GM19025 (cell line): ENCODE results near the gene PIK3C3.

Experiments
- ATAC-seq: cut with Tn5 transposase; IDR thresholded peaks from one replicate; pipeline ENCODE4 v1.9.1; 2021; ENCODE audit warnings: mild to moderate bottlenecking, low read depth, moderate library complexity; ENCODE audit not compliant: unreplicated experiment

The PIK3C3 gene

DNA sequence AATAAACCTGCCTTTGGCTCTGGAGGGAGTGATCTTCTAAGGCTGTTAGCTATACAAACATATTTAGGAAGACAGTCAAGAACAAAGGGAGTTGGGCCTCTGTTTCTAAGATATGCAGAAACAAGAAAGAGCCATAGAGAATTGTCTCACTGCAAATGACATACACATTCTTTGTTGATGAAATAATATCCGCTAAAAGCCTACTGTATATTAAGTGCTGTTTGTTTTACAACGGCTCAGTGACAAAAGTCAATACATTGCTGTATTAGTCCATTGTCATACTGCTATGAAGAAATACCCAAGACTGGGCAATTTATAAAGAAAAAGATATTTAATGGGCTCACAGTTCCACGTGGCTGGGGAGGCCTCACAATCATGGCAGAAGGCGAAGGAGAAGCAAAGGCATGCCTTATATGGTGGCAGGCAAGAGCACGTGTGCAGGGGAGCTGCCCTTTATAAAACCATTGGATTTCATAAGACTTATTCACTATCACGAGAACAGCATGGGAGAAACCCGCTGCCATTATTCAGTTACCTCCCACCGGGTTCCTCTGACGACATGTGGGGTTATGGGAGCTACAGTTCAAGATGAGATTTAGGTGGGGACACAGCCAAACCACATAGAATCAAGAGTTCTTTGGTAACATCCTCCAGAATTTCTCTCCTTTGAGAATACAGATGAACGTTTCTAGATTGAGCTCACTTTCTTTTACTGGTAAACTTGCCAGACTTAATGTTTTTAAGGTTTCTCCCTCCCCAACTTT is 157.8 kb downstream of the PIK3C3 start:
- ATAC-seq = no peak

DNA sequence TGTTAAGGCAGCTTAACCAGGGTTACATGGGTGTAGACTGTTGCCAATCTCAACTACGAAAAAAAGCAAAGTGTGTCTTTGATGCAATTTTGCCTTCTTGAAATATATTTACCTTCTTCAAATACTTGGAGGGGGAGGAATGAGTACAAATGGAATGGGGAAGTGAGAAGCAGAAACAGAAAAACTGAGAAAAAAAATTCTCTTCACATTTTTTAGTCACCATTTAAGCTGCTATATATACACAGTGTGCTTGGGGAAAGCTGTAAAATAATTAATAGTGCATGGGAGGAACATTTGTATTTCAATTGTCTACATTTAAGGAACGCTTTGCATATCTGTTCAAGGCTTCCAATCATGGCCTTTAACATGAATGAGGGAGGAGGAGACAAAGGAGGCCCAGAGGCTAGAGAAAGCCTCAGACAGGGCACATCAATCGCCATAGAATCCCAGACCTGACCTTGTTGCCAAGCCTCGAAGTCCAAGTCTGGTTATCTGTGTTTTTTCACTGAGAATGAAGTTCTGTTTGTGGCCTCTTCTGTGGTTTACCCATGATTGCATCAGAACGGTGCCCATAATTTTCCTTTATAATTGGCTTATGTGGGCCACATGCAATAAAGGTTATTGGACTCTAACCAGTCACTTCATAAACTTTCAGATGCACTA is 158.6 kb downstream of the PIK3C3 start:
- peak; percentile 58 for ATAC-seq

DNA sequence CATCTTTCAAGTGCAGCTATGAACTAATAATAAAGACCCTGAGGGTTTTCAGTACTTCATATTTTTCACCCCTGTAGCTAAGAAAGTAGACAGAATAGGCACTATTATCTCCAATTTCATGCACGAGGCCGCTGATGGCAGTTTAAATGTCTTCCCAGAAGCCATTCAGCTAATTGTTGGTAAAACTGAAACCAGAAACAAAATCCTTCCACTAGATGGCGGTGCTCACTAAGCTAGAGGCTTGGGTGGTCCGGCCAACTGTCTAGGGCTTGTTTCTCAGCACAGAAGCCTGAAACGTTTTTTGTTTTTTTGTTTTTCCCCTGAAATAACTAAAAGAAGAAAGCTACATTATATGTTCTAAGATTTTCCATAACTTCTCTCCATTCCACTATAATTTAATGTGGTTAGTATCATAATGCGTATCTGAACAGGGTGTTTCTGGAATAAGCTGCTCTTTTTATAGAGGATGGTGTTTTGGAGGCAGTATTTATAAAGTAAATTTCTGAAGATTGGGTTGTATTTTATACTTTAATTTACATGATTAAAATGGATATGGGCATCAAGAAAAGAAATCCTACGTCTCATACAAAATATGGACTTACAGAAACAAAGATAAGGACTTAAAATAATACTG is 159.4 kb downstream of the PIK3C3 start:
- ATAC-seq = peak; percentile 71

DNA sequence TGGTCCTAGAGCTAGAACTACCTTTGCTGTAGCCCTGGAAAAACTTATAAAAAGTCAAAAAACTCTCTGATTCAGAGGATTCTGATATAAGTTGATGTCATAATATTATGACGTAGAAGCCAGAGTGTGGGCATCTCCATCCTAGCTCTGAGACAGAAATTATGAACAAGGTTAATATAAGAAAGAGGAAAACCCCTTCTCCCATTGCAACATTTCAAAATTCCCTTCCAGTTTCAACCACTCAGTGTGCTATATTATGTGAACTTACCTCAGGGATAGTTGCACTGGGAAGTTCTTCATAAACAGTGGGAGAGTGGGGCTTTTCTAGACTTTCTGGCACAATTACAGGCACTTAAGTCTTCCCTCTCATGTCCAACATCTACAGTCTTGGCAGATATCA is 171.6 kb downstream of the PIK3C3 start:
- no peak for ATAC-seq

DNA sequence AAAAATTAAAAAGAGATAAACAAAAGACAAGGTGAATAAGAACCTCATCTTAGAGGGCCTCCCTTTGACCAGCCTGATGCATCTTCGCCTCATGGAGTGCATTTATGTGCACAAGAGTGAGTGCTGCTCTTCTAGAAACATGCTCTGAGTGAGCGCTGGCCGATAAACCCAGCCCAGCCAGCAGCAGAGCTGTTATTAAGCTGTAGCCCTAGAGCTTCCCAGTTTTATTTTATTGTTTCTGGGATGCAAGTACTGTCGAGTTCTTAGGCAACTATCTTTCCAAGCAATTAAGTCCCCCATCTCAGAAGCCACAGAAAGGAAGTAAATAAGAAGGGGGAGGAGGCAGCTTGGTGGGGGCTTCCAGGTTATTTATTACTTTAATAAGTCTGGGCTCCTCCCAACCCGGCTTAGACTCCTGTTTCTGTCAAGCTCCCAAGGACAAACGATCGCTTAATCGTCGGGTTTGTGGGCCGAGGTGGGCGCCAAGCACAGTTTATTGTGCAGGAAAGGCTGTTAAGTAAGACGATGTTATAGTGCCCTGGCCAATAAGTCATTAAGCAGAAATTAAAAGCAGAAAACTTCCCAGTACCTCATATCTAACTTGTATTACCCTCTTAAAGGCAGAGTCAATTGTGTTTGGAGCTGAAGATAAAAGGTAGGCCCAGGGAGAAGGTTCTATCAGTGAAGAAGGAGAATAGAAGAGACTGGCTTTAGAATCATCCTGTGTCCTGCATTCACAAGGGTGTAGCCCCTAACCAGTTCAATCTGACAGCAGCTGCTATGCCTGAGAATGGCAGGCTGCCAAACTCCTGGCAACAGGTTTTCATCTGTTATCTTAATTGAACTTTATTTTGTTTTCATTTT is 176.3 kb downstream of the PIK3C3 start:
- ATAC-seq = no peak

DNA sequence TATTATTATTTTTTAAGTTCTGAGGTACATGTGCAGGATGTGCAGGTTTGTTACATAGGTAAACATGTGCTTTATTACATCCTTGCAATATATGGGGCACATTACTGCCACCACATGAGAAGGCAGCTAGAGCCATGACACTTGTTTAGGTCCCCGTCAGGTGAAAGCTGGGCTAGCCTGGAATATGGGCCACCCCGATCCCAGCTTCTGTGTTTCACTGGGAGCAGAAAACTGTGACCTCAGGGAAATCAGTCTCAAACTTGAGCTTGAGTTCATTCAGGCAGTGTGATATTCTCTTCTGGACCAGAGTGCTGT is 176.9 kb downstream of the PIK3C3 start:
- no peak for ATAC-seq
